HepG2 (cell line): ENCODE results near the gene MUC4. TPM values are rescaled to one million over a fixed set of nuclear protein-coding genes. Genes with fewer than 3 reads are reported as not detected.

Experiments
- ATAC-seq: fragments of 200-7000 bp; cut with Tn5 transposase; 3 replicates; pipeline ENCODE4 v1.9.1; 2020; ENCODE audit warnings: mild to moderate bottlenecking, moderate library complexity
- BruUV-seq: library from RNA; stranded (reverse); fragments of 400-500 nt; replicated peaks from 2 replicates; lab custom pipeline; 2021; lab: Mats Ljungman, UMichigan
- CTCF ChIA-PET: fragments of 300-600 bp; formaldehyde crosslinking; extraction: SDS; loops from one replicate; lab custom pipeline; 2021; ENCODE audit warnings: low total read pairs, inconsistent platforms, low intra/inter-chr PET ratio; lab: Yijun Ruan, JAX
- POLR2A ChIA-PET: fragments of 350-600 bp; sonication (Branson Sonifier 250); formaldehyde crosslinking; loops from one replicate; lab custom pipeline; 2020; ENCODE audit warnings: antibody characterized with exemption, inconsistent platforms; lab: Yijun Ruan, JAX
- DNase-seq: peaks from one replicate; pipeline ENCODE4 v3.0.0-alpha.2; 2015; ENCODE audit warnings: low spot score
- FAIRE-seq: peaks from 3 replicates; lab custom pipeline; 2011; peaks lifted over from hg19 to GRCh38; lab: Jason Lieb, UNC
- H2AFZ ChIP-seq: one replicate; pipeline ENCODE4 v1.6.1; 2011; ENCODE audit warnings: low read length, inconsistent platforms
- H3K27ac ChIP-seq: fragments of 300-600 bp; 3 replicates; pipeline ENCODE4 v1.8.0; 2011; ENCODE audit warnings: mixed run types, mild to moderate bottlenecking, mixed read lengths, low read length, inconsistent platforms; ENCODE audit not compliant: insufficient read depth; ENCODE audit errors: extremely low read length
- H3K27me3 ChIP-seq, 2 experiments: fragments of 200-600 bp in 1 of 2; 2 replicates in 1 of 2; 3 replicates in 1 of 2; pipeline versions ENCODE4 v1.6.0 to v1.8.0; 2011; ENCODE audit warnings: low read length in 2 of 2, mild to moderate bottlenecking in 2 of 2, moderate library complexity in 2 of 2, inconsistent platforms in 1 of 2; ENCODE audit not compliant: insufficient read depth in 2 of 2, control insufficient read depth in 1 of 2
- H3K36me3 ChIP-seq, 2 experiments: fragments of 200-600 bp in 1 of 2; replicated peaks in 1 of 2; 2 replicates in 1 of 2; 3 replicates in 1 of 2; pipeline versions ENCODE4 v1.5.1 to v1.8.0; 2011; ENCODE audit warnings: low read length in 2 of 2, inconsistent platforms in 1 of 2; ENCODE audit not compliant: insufficient read depth in 2 of 2, control insufficient read depth in 1 of 2
- H3K4me1 ChIP-seq: 2 replicates; pipeline ENCODE4 v1.5.1; 2012; ENCODE audit warnings: low read length, inconsistent platforms; ENCODE audit not compliant: insufficient read depth
- H3K4me2 ChIP-seq: 2 replicates; pipeline ENCODE4 v1.6.0; 2011; ENCODE audit warnings: low read depth, low read length, inconsistent platforms
- H3K4me3 ChIP-seq, 3 experiments: fragments of 200-600 bp in 1 of 3; sonication (generic), shearing (Covaris generic) in 1 of 3; replicated peaks in 1 of 3; 2 replicates each; pipeline ENCODE4 v1.5.1; 2011 to 2016; ENCODE audit warnings: low read length in 3 of 3, inconsistent platforms in 2 of 3, low read depth in 2 of 3, mild to moderate bottlenecking in 2 of 3, control low read depth in 1 of 3, mixed read lengths in 1 of 3; ENCODE audit not compliant: insufficient read depth in 1 of 3
- H3K79me2 ChIP-seq: one replicate; pipeline ENCODE4 v1.6.1; 2011; ENCODE audit warnings: low read length, inconsistent platforms; ENCODE audit not compliant: insufficient read depth
- H3K9ac ChIP-seq: 2 replicates; pipeline ENCODE4 v1.6.0; 2011; ENCODE audit warnings: mild to moderate bottlenecking, low read depth, low read length, inconsistent platforms; ENCODE audit not compliant: insufficient read depth
- H3K9me3 ChIP-seq: 2 replicates; pipeline ENCODE4 v1.5.1; 2012; ENCODE audit warnings: mild to moderate bottlenecking, low read length
- H4K20me1 ChIP-seq: 2 replicates; pipeline ENCODE4 v1.6.0; 2011; ENCODE audit warnings: inconsistent platforms, mild to moderate bottlenecking, low read length, moderate library complexity; ENCODE audit not compliant: insufficient read depth
- CENPT ChIP-seq: sonication (generic); formaldehyde crosslinking; IDR thresholded peaks from 2 replicates; pipeline ENCODE4 v1.8.0; 2022; ENCODE audit warnings: low read depth, mild to moderate bottlenecking, moderate library complexity, missing genetic modification reagents
- EP300 ChIP-seq, 3 experiments: sonication (generic) in 1 of 3; formaldehyde crosslinking in 1 of 3; IDR thresholded peaks; 2 replicates each; pipeline versions ENCODE4 v1.5.1 to v1.6.1; 2011 to 2020; ENCODE audit warnings: low read depth in 2 of 3, low read length in 2 of 3, borderline replicate concordance in 1 of 3, improper control_type of control experiment in 1 of 3, mild to moderate bottlenecking in 1 of 3, missing genetic modification reagents in 1 of 3, moderate library complexity in 1 of 3
- ERF ChIP-seq: IDR thresholded peaks from 2 replicates; pipeline ENCODE4 v1.6.1; 2018; ENCODE audit warnings: missing biosample characterization, missing genetic modification reagents
- GATAD2A ChIP-seq: IDR thresholded peaks from 2 replicates; pipeline ENCODE4 v1.6.1; 2016
- HIC2 ChIP-seq: sonication (generic); formaldehyde crosslinking; IDR thresholded peaks from 2 replicates; pipeline ENCODE4 v1.9.0; 2022; ENCODE audit warnings: low read depth, missing genetic modification reagents
- MAFK ChIP-seq, 2 experiments: IDR thresholded peaks in 1 of 2; conservative IDR thresholded peaks in 1 of 2; 2 replicates each; pipeline ENCODE4 v1.6.1; 2011; ENCODE audit warnings: improper control_type of control experiment in 2 of 2, low read length in 2 of 2
- MED8 ChIP-seq: sonication (generic); formaldehyde crosslinking; IDR thresholded peaks from 2 replicates; pipeline ENCODE4 v1.8.1; 2023; ENCODE audit warnings: mild to moderate bottlenecking, missing genetic modification reagents; ENCODE audit not compliant: insufficient replicate concordance
- NFIB ChIP-seq: sonication (generic); formaldehyde crosslinking; IDR thresholded peaks from 2 replicates; pipeline ENCODE4 v1.9.0; 2021; ENCODE audit warnings: missing genetic modification reagents, mild to moderate bottlenecking, borderline replicate concordance
- PHF21A ChIP-seq: sonication (generic); formaldehyde crosslinking; IDR thresholded peaks from 2 replicates; pipeline ENCODE4 v1.5.0; 2020; ENCODE audit warnings: mild to moderate bottlenecking, missing genetic modification reagents
- PRPF4 ChIP-seq: fragments of 200-400 bp; formaldehyde crosslinking; IDR thresholded peaks from 2 replicates; pipeline ENCODE4 v1.6.1; 2016; ENCODE audit warnings: low read length, low read depth; ENCODE audit not compliant: poor library complexity, severe bottlenecking
- SNRNP70 ChIP-seq: fragments of 200-400 bp; formaldehyde crosslinking; IDR thresholded peaks from 2 replicates; pipeline ENCODE4 v1.6.1; 2017; ENCODE audit warnings: mild to moderate bottlenecking, low read depth, low read length, moderate library complexity
- SP1 ChIP-seq, 2 experiments: fragments of 450-650 bp in 1 of 2; sonication (generic) in 1 of 2; formaldehyde crosslinking in 1 of 2; IDR thresholded peaks; 2 replicates each; pipeline versions ENCODE4 v1.4.0 to v1.6.1; 2016 to 2020; ENCODE audit warnings: missing genetic modification reagents in 1 of 2
- SRF ChIP-seq: IDR thresholded peaks from 2 replicates; pipeline ENCODE4 v1.6.1; 2011; ENCODE audit warnings: mild to moderate bottlenecking, low read depth, low read length, moderate library complexity
- TRIM24 ChIP-seq: sonication (generic); formaldehyde crosslinking; IDR thresholded peaks from 2 replicates; pipeline ENCODE4 v1.8.0; 2022; ENCODE audit warnings: mild to moderate bottlenecking, missing genetic modification reagents
- ZNF3 ChIP-seq: IDR thresholded peaks from 2 replicates; pipeline ENCODE4 v1.7.0; 2017; ENCODE audit warnings: inconsistent platforms
- ZNF619 ChIP-seq: sonication (generic); formaldehyde crosslinking; IDR thresholded peaks from 2 replicates; pipeline ENCODE4 v1.4.0; 2020; ENCODE audit warnings: mild to moderate bottlenecking, missing genetic modification reagents
- ZNF749 ChIP-seq: sonication (generic); formaldehyde crosslinking; IDR thresholded peaks from 2 replicates; pipeline ENCODE4 v1.8.0; 2022; ENCODE audit warnings: mild to moderate bottlenecking, missing genetic modification reagents, moderate library complexity, borderline replicate concordance
- WGBS: methylation state at CpG from one replicate; pipeline ENCODE4 v1.1.6; 2017; ENCODE audit warnings: low lambda C conversion rate; 5-methylcytosine and 5-hydroxymethylcytosine counted together
- in situ Hi-C: cut with HindIII; loops from 2 replicates; pipeline ENCODE4 v1.10.0; 2017; ENCODE audit warnings: low pct_unique_long_range_greater_than_20kb; ENCODE audit not compliant: extremely low pct_ligation_motif_present
- intact Hi-C: fragments of 100-400 bp; cut with micrococcal nuclease; formaldehyde crosslinking; loops from one replicate; pipeline ENCODE4 v1.10.0; 2022; ENCODE audit not compliant: unreplicated experiment
- polyA plus RNA-seq, 8 experiments: library from polyadenylated mRNA; depleted of rRNA in 3 of 8; stranded (reverse) in 7 of 8; unstranded in 1 of 8; fragments of >200 nt; fragmentation: Illumina TruSeq in 4 of 8; extraction: Trizol in 4 of 8; gene quantifications; 2 replicates each; pipeline versions ENCODE4 v1.2.1 to v1.2.3, GENCODE V29; 2011 to 2016; ENCODE audit warnings: low read depth in 4 of 8, missing spikeins in 1 of 8, mixed read lengths in 1 of 8; ENCODE audit not compliant: insufficient read depth in 1 of 8
- total RNA-seq, 5 experiments: library from RNA; depleted of rRNA; stranded (reverse); fragments of >200 nt; fragmentation: Illumina TruSeq; extraction: Trizol; gene quantifications; 2 replicates each; pipeline ENCODE4 v1.2.3, GENCODE V29; 2016; ENCODE audit warnings: low read depth in 1 of 5
- TF ChIP-seq, protein P1 (sequence below): IDR thresholded peaks from 2 replicates; pipeline ENCODE4 v1.6.1; 2016; ENCODE audit warnings: low read depth, control low read depth
- TF ChIP-seq, protein P2 (sequence below): sonication (generic); formaldehyde crosslinking; IDR thresholded peaks from 2 replicates; pipeline ENCODE4 v1.5.0; 2020; ENCODE audit warnings: missing genetic modification reagents, mild to moderate bottlenecking, borderline replicate concordance

Gene MUC4
- total and polyA plus RNA-seq, 2 of the 13 experiments (the other 11 are each of a cell fraction or from before 2014, with no cell fraction given) = not detected

- ATAC-seq (no peak), DNase-seq (no peak), FAIRE-seq (no peak)
- 68% methylated on average over 16 of the region's 16 CpGs for WGBS
- intact Hi-C loops (no loop called here), in situ Hi-C loops (no loop called here)
- CTCF ChIA-PET = no interaction called here
- Histone ChIP-seq H3K9ac (no peak overlapping the region), H2AFZ (no peak overlapping the region), H3K79me2 (no peaks in the 10 kb centered on the region), H3K4me1 (no peaks in the 10 kb centered on the region), H3K4me2 (no peak overlapping the region), H3K27ac (no peak overlapping the region), H3K4me3 (no peak overlapping the region), H3K9me3 (no peaks in the 10 kb centered on the region), H3K36me3 (no peaks in the 10 kb centered on the region), H4K20me1 (no peaks in the 10 kb centered on the region), H3K27me3 (peaks cover 0 to 1% of the 10 kb centered on the region in 2 experiments; a peak in 4 of 5 replicates)
- TF ChIP-seq SNRNP70 = no peak
- TF ChIP-seq HIC2 (CRISPR knock-in tag) = no peak
- TF ChIP-seq ZNF3 (CRISPR knock-in tag) = no peak
- TF ChIP-seq SRF = no peak
- TF ChIP-seq CENPT (CRISPR knock-in tag) = no peak
- TF ChIP-seq PHF21A = no peak
- no peak for TF ChIP-seq ZNF749 (CRISPR knock-in tag)
- TF ChIP-seq GATAD2A (CRISPR knock-in tag) = no peak
- TF ChIP-seq MED8 (CRISPR knock-in tag) = no peak
- TF ChIP-seq ERF (CRISPR knock-in tag) = no peak
- no peak for TF ChIP-seq EP300 (IDR thresholded peaks at IDR 0.05; ENCODE audit: low read depth in 2 of 2, low read length in 2 of 2)
- no peak for TF ChIP-seq EP300 (CRISPR knock-in tag; IDR thresholded peaks at IDR 0.05; ENCODE audit: borderline replicate concordance)
- no peak for TF ChIP-seq PRPF4
- TF ChIP-seq, protein P1, sequence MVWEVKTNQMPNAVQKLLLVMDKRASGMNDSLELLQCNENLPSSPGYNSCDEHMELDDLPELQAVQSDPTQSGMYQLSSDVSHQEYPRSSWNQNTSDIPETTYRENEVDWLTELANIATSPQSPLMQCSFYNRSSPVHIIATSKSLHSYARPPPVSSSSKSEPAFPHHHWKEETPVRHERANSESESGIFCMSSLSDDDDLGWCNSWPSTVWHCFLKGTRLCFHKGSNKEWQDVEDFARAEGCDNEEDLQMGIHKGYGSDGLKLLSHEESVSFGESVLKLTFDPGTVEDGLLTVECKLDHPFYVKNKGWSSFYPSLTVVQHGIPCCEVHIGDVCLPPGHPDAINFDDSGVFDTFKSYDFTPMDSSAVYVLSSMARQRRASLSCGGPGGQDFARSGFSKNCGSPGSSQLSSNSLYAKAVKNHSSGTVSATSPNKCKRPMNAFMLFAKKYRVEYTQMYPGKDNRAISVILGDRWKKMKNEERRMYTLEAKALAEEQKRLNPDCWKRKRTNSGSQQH (CRISPR knock-in tag) = no peak
- TF ChIP-seq MAFK (conservative IDR thresholded peaks at IDR 0.05 in 1 of 2, IDR thresholded peaks at IDR 0.05 in 1 of 2; ENCODE audit: low read length in 2 of 2) = no peak
- TF ChIP-seq, protein P2, sequence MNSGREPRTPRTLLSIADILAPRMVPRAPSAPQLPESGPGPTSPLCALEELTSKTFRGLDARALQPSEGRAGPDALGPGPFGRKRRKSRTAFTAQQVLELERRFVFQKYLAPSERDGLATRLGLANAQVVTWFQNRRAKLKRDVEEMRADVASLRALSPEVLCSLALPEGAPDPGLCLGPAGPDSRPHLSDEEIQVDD (CRISPR knock-in tag) = no peak
- TF ChIP-seq SP1 (IDR thresholded peaks at IDR 0.05) = no peak
- no peak for TF ChIP-seq SP1 (CRISPR knock-in tag; IDR thresholded peaks at IDR 0.05)
- no peak for TF ChIP-seq TRIM24 (CRISPR knock-in tag)
- TF ChIP-seq ZNF619 (CRISPR knock-in tag) = no peak
- no peak for TF ChIP-seq NFIB
- BruUV-seq = no TSS peak
- POLR2A ChIA-PET = no interaction called here
Measured at GRCh38 chr3:195735036-195735695, 76.6 kb downstream of the MUC4 start.
